Thoracic aorta (tissue), 2 donors: Measurements from ENCODE around the gene COQ5. TPM values are rescaled to one million over a fixed set of nuclear protein-coding genes. Genes with fewer than 3 reads are reported as not detected.
A peak's percentile ranks its signal among the peaks of the same experiment; 100 is the strongest.
"Not testable (repeated sequence)": the region's sequence is repeated elsewhere in the genome, so short reads cannot be mapped to it uniquely, and the experiment has no call there.

Experiments
- ATAC-seq: fragments of 150-250 bp; one replicate; pipeline ENCODE4 v1.8.0; 2017; ENCODE audit warnings: low read depth; ENCODE audit not compliant: insufficient number of reproducible peaks, low FRiP score
- DNase-seq: peaks from one replicate; pipeline ENCODE4 v3.0.0-alpha.2; 2020; ENCODE audit warnings: low spot score
- H3K27ac ChIP-seq, 2 donors: fragments of 200-600 bp; sonication (generic); 1 replicate in 1 of 2; 2 replicates in 1 of 2; pipeline ENCODE4 v1.5.1; 2016; ENCODE audit warnings: mild to moderate bottlenecking in 2 of 2, moderate library complexity in 2 of 2
- H3K27me3 ChIP-seq: fragments of 200-600 bp; sonication (generic); replicated peaks from 2 replicates; pipeline ENCODE4 v1.6.0; 2016; ENCODE audit warnings: mild to moderate bottlenecking; ENCODE audit not compliant: insufficient read depth
- H3K36me3 ChIP-seq: fragments of 200-600 bp; sonication (generic); one replicate; pipeline ENCODE4 v1.5.1; 2016
- H3K4me1 ChIP-seq, 2 donors: fragments of 200-600 bp; sonication (generic); 1 replicate in 1 of 2; 2 replicates in 1 of 2; pipeline versions ENCODE4 v1.5.1 to v1.6.0; 2016; ENCODE audit warnings: low read depth in 2 of 2, mild to moderate bottlenecking in 1 of 2; ENCODE audit not compliant: control insufficient read depth in 1 of 2
- H3K4me3 ChIP-seq: fragments of 200-600 bp; sonication (generic); 2 replicates; pipeline ENCODE4 v1.5.1; 2016; ENCODE audit warnings: mild to moderate bottlenecking
- H3K9me3 ChIP-seq: fragments of 200-600 bp; sonication (generic); 2 replicates; pipeline ENCODE4 v1.5.1; 2016
- CTCF ChIP-seq: fragments of 200-600 bp; sonication (generic); IDR thresholded peaks from one replicate; pipeline ENCODE4 v1.5.1; 2019; ENCODE audit warnings: antibody characterized with exemption
- total RNA-seq, 2 donors: library from RNA; depleted of rRNA; stranded (reverse); fragments of >200 nt; gene quantifications; one replicate each; pipeline versions ENCODE4 v1.1.0 to v1.2.3, GENCODE V29; 2016

COQ5 gene
- total RNA-seq, 2 donors from 2014 or later, result 16.5 to 38.0 TPM

- Histone ChIP-seq H3K27ac (peak overlapping the region in 1 of 2 donors; percentile 86), H3K9me3 (no peaks in the 10 kb centered on the region), H3K4me1 (peaks cover 54 to 57% of the 10 kb centered on the region in 2 donors), H3K36me3 (no peaks in the 10 kb centered on the region), H3K4me3 (peak overlapping the region; percentile 83), H3K27me3 (no peaks in the 10 kb centered on the region)
- TF ChIP-seq CTCF, result no peak
- DNase-seq (no peak), ATAC-seq (no peak)
These were observed 7.3 kb upstream of the COQ5 start for GRCh38 chr12:120536064-120536791.

- Histone ChIP-seq H3K36me3 (no peaks in the 10 kb centered on the region), H3K27me3 (no peaks in the 10 kb centered on the region), H3K9me3 (no peaks in the 10 kb centered on the region), H3K4me3 (peak overlapping the region; percentile 83), H3K4me1 (peaks cover 44 to 48% of the 10 kb centered on the region in 2 donors), H3K27ac (peak overlapping the region; percentile 86 to 90)
- DNase-seq (no peak), ATAC-seq (peak; percentile 63)
- TF ChIP-seq CTCF, result no peak
These were observed 6.0 kb upstream of the COQ5 start for GRCh38 chr12:120534703-120535655.

GRCh38 chr12:120534203-120534702 lies 5.3 kb upstream of the COQ5 start, which contains the start of gene RNF10:
RNF10 (plus strand) TSS chr12:120534356; CDS start chr12:120534812, 456 bp downstream.
- DNase-seq, result no peak
- no peaks in the 10 kb centered on the region for H3K9me3 ChIP-seq
- H3K4me1 ChIP-seq, result peaks cover 37 to 41% of the 10 kb centered on the region in 2 donors
- H3K4me3 ChIP-seq, result peak within 1 kb of the TSS; percentile 83
- ATAC-seq, result peak; percentile 71
- no peaks in the 10 kb centered on the region for H3K27me3 ChIP-seq
- no peaks in the 10 kb centered on the region for H3K36me3 ChIP-seq
- TF ChIP-seq CTCF, result no peak
- H3K27ac ChIP-seq, result peak within 1 kb of the TSS; percentile 86 to 90

GRCh38 chr12:120532701-120533238 lies 3.8 kb upstream of the COQ5 start:
- Histone ChIP-seq H3K4me3 (no peak overlapping the region), H3K27ac (no peak overlapping the region), H3K4me1 (peaks cover 27 to 31% of the 10 kb centered on the region in 2 donors), H3K9me3 (no peaks in the 10 kb centered on the region), H3K27me3 (no peaks in the 10 kb centered on the region), H3K36me3 (no peaks in the 10 kb centered on the region)
- no peak for TF ChIP-seq CTCF
- ATAC-seq (no peak), DNase-seq (no peak)

GRCh38 chr12:120530418-120530761 lies 1.4 kb upstream of the COQ5 start:
- H3K4me1 ChIP-seq, DNase-seq, H3K36me3 ChIP-seq, ATAC-seq, H3K27me3 ChIP-seq, H3K9me3 ChIP-seq: not testable (repeated sequence)
- Histone ChIP-seq H3K27ac (peak overlapping the region in 1 of 2 donors; percentile 88), H3K4me3 (peak overlapping the region; percentile 94)
